SJSA1 (cell line): ENCODE measurements around the gene CCNJL. TPM values are rescaled to one million over a fixed set of nuclear protein-coding genes. Genes with fewer than 3 reads are reported as not detected.
"Not testable (repeated sequence)": the region's sequence is repeated elsewhere in the genome, so short reads cannot be mapped to it uniquely, and the experiment has no call there.

Experiments used
- DNase-seq, 2 experiments: peaks; one replicate each; pipeline ENCODE4 v3.0.0-alpha.2; 2015 to 2020; ENCODE audit warnings: low spot score in 2 of 2, low read depth in 1 of 2
- H3K27ac ChIP-seq: fragments of 250-450 bp; sonication (Bioruptor Pico); 2 replicates; pipeline ENCODE4 v1.5.1; 2020; ENCODE audit warnings: mild to moderate bottlenecking, moderate library complexity
- H3K27me3 ChIP-seq: fragments of 250-450 bp; sonication (Bioruptor Pico); replicated peaks from 2 replicates; pipeline ENCODE4 v1.5.1; 2020; ENCODE audit warnings: mild to moderate bottlenecking, moderate library complexity
- H3K36me3 ChIP-seq: fragments of 250-450 bp; sonication (Bioruptor Pico); 2 replicates; pipeline ENCODE4 v1.5.1; 2020; ENCODE audit warnings: mild to moderate bottlenecking
- H3K4me1 ChIP-seq: fragments of 250-450 bp; sonication (Bioruptor Pico); replicated peaks from 2 replicates; pipeline ENCODE4 v1.6.1; 2021; ENCODE audit warnings: mild to moderate bottlenecking
- H3K4me3 ChIP-seq: fragments of 250-450 bp; sonication (Bioruptor Pico); 2 replicates; pipeline ENCODE4 v1.5.1; 2020; ENCODE audit warnings: mild to moderate bottlenecking
- H3K9me3 ChIP-seq: fragments of 250-450 bp; sonication (Bioruptor Pico); replicated peaks from 2 replicates; pipeline ENCODE4 v1.5.1; 2020; ENCODE audit warnings: mild to moderate bottlenecking
- total RNA-seq: library from RNA; depleted of rRNA; stranded (reverse); fragments of >200 nt; shearing (Covaris generic); gene quantifications from 2 replicates; pipeline ENCODE4 v1.2.3, GENCODE V29; 2014

The CCNJL gene
- total RNA-seq, 1 experiment from 2014 or later = 14.9 TPM

GRCh38 chr5:160259341-160259740 lies 53.0 kb downstream of the CCNJL start:
- no peak overlapping the region for H3K4me3 ChIP-seq
- DNase-seq = no peak
- H3K4me1 ChIP-seq = 0 out of 2 replicates have a peak, but pooled peaks cover 3% of the 10 kb centered on the region
- peaks cover 68% of the 10 kb centered on the region for H3K36me3 ChIP-seq
- no peaks in the 10 kb centered on the region for H3K9me3 ChIP-seq
- no peaks in the 10 kb centered on the region for H3K27me3 ChIP-seq
- no peak overlapping the region for H3K27ac ChIP-seq

- Histone ChIP-seq H3K9me3 (no peaks in the 10 kb centered on the region), H3K36me3 (peaks cover 75% of the 10 kb centered on the region)
- DNase-seq = no peak
Measured at GRCh38 chr5:160254706-160255105, 57.7 kb downstream of the CCNJL start.

GRCh38 chr5:160253441-160253840 lies 58.9 kb downstream of the CCNJL start:
- Histone ChIP-seq H3K4me3 (no peak overlapping the region), H3K27me3 (no peaks in the 10 kb centered on the region), H3K27ac (no peak overlapping the region), H3K36me3 (peaks cover 67% of the 10 kb centered on the region), H3K4me1 (no peaks in the 10 kb centered on the region), H3K9me3 (no peaks in the 10 kb centered on the region)
- no peak for DNase-seq

More at GRCh38 chr5:160254706-160255105, 57.7 kb downstream of the CCNJL start:
- Histone ChIP-seq H3K4me1 (no peaks in the 10 kb centered on the region), H3K27me3 (no peaks in the 10 kb centered on the region), H3K4me3 (no peak overlapping the region), H3K27ac (no peak overlapping the region)

- Histone ChIP-seq H3K27ac (no peak overlapping the region), H3K9me3 (no peaks in the 10 kb centered on the region), H3K36me3 (peaks cover 62% of the 10 kb centered on the region), H3K4me3 (no peak overlapping the region), H3K4me1 (no peaks in the 10 kb centered on the region), H3K27me3 (no peaks in the 10 kb centered on the region)
- no peak for DNase-seq
Measured at GRCh38 chr5:160252916-160253315, 59.4 kb downstream of the CCNJL start.

- Histone ChIP-seq H3K4me1 (no peaks in the 10 kb centered on the region), H3K27ac (no peak overlapping the region), H3K4me3 (no peak overlapping the region), H3K36me3 (peaks cover 62% of the 10 kb centered on the region), H3K27me3 (no peaks in the 10 kb centered on the region), H3K9me3 (no peaks in the 10 kb centered on the region)
- no peak for DNase-seq
Measured at GRCh38 chr5:160251406-160252155, 60.8 kb downstream of the CCNJL start.

GRCh38 chr5:160250826-160251225 lies 61.5 kb downstream of the CCNJL start:
- Histone ChIP-seq H3K27ac (no peak overlapping the region), H3K27me3 (no peaks in the 10 kb centered on the region), H3K9me3 (no peaks in the 10 kb centered on the region), H3K36me3 (peaks cover 55% of the 10 kb centered on the region), H3K4me3 (no peak overlapping the region), H3K4me1 (no peaks in the 10 kb centered on the region)
- DNase-seq = no peak

GRCh38 chr5:160250226-160250625 lies 62.1 kb downstream of the CCNJL start:
- Histone ChIP-seq H3K36me3 (peaks cover 49% of the 10 kb centered on the region), H3K9me3 (no peaks in the 10 kb centered on the region), H3K27me3 (no peaks in the 10 kb centered on the region), H3K27ac (no peak overlapping the region), H3K4me3 (no peak overlapping the region), H3K4me1 (no peaks in the 10 kb centered on the region)
- DNase-seq = no peak

GRCh38 chr5:160249570-160249969 lies 62.8 kb downstream of the CCNJL start:
- not testable (repeated sequence) for H3K27ac ChIP-seq, H3K4me3 ChIP-seq, H3K4me1 ChIP-seq, H3K27me3 ChIP-seq, DNase-seq, H3K9me3 ChIP-seq
- H3K36me3 ChIP-seq = peaks cover 42% of the 10 kb centered on the region

GRCh38 chr5:160245506-160246086 lies 66.8 kb downstream of the CCNJL start:
- no peak overlapping the region for H3K4me3 ChIP-seq
- H3K27me3 ChIP-seq = no peaks in the 10 kb centered on the region
- no peaks in the 10 kb centered on the region for H3K9me3 ChIP-seq
- H3K4me1 ChIP-seq = no peaks in the 10 kb centered on the region
- DNase-seq = no peak
- H3K27ac ChIP-seq = no peak overlapping the region
- H3K36me3 ChIP-seq = peaks cover 5% of the 10 kb centered on the region; the same call in 1 of the 2 replicates

- no peaks in the 10 kb centered on the region for H3K36me3 ChIP-seq
- no peaks in the 10 kb centered on the region for H3K9me3 ChIP-seq
- DNase-seq = no peak
- H3K27ac ChIP-seq = no peak overlapping the region
- no peak overlapping the region for H3K4me3 ChIP-seq
- no peaks in the 10 kb centered on the region for H3K4me1 ChIP-seq
- no peaks in the 10 kb centered on the region for H3K27me3 ChIP-seq
Measured at GRCh38 chr5:160242145-160242544, 70.2 kb downstream of the CCNJL start.

- no peak overlapping the region for H3K27ac ChIP-seq
- no peaks in the 10 kb centered on the region for H3K9me3 ChIP-seq
- H3K27me3 ChIP-seq = no peaks in the 10 kb centered on the region
- H3K4me1 ChIP-seq = no peaks in the 10 kb centered on the region
- DNase-seq = no peak
- H3K4me3 ChIP-seq = no peak overlapping the region
- no peaks in the 10 kb centered on the region for H3K36me3 ChIP-seq
Measured at GRCh38 chr5:160240350-160240749, 72.0 kb downstream of the CCNJL start.

GRCh38 chr5:160237571-160238093 lies 74.7 kb downstream of the CCNJL start:
- Histone ChIP-seq H3K4me1 (no peaks in the 10 kb centered on the region), H3K27ac (no peak overlapping the region), H3K27me3 (no peaks in the 10 kb centered on the region), H3K36me3 (no peaks in the 10 kb centered on the region), H3K9me3 (no peaks in the 10 kb centered on the region), H3K4me3 (no peak overlapping the region)
- no peak for DNase-seq

GRCh38 chr5:160235731-160236130 lies 76.6 kb downstream of the CCNJL start:
- no peaks in the 10 kb centered on the region for H3K36me3 ChIP-seq

GRCh38 chr5:160233215-160233614 lies 79.1 kb downstream of the CCNJL start:
- DNase-seq = no peak
- Histone ChIP-seq H3K4me1 (no peaks in the 10 kb centered on the region), H3K36me3 (no peaks in the 10 kb centered on the region), H3K9me3 (no peaks in the 10 kb centered on the region), H3K27ac (no peak overlapping the region), H3K4me3 (no peak overlapping the region), H3K27me3 (no peaks in the 10 kb centered on the region)

More at GRCh38 chr5:160235731-160236130, 76.6 kb downstream of the CCNJL start:
- no peaks in the 10 kb centered on the region for H3K27me3 ChIP-seq
- no peak overlapping the region for H3K27ac ChIP-seq
- no peaks in the 10 kb centered on the region for H3K4me1 ChIP-seq
- H3K4me3 ChIP-seq = no peak overlapping the region
- H3K9me3 ChIP-seq = no peaks in the 10 kb centered on the region
- DNase-seq = no peak
